Muscle of back (tissue), 11 donors: ENCODE measurements around the gene STAMBP. TPM values are rescaled to one million over a fixed set of nuclear protein-coding genes. Genes with fewer than 3 reads are reported as not detected.
"Not testable (repeated sequence)": the region's sequence is repeated elsewhere in the genome, so short reads cannot be mapped to it uniquely, and the experiment has no call there.

Experiments used
- DNase-seq, 3 donors: peaks; one replicate each; pipeline versions ENCODE4 v3.0.0 to v3.0.0-alpha.2; 2013
- polyA plus RNA-seq, 10 donors: library from polyadenylated mRNA; unstranded; fragments of 120-200 nt; gene quantifications; one replicate each; pipeline ENCODE4 v1.2.1, GENCODE V29; 2013; ENCODE audit not compliant: insufficient read length in 10 of 10

The STAMBP gene
- polyA plus RNA-seq, 10 donors, result 33.9 to 51.4 (median 40.0) TPM

DNA sequence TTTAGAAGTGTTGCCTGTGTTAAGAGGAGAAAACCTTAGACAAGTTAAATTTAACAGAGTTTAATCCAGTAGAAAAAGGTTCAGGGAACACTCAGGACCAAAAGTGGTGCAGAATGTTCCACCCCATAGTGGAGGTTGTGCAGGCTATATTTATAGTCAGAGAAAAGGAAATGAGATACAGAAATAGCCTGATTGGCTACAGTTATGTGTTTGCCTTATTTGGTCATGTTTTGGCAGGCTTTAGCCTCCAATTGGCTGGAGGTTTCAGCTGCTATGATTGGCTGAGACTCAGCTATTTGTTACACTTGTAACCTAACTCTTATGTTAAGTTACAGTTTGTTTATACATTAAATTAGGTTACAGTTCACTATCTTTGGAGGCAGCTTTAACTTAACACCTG, 4.2 kb downstream of the STAMBP start:
- DNase-seq, result peak in 2 of 3 donors; percentile 27 to 36

DNA sequence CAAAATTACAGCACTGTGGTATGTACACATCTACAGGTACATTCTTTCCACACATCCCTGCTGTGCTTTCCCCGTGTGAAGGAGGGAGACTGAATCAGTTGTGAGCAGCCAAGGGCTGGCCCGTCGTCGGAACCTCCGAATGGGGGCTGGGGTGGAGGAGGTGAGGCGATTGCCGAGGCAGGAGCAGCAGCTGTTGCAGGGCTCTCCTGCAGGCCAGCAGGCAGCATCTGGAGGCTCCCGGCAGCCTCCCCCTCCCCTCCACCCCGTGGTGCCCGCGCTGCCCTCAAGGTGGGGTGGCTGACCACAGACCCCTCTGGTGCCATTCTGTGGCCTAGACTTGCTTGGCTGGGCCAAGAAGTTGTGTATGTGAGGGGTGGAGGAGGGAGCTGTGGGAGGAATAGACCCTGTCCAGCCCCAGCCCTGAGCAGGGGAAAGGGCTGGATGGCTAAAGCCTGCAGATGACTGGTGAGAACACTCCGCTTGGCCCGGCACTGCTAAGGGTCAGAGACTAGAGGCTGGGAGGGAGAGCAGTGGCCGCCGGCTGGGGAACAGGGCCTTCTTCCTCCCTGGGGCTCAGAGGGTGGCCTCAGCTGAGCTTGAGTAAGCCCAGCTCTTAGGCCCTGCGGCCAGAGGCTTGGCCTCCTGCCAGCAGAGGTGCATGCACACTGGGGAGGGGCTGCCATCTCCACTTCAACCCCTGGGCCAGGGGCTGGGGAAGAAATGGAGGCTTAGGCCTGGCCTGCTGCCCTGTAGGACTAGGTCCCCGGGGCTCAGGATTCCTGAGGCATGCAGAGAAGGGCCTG, 7.6 kb downstream of the STAMBP start:
- no peak for DNase-seq

DNA sequence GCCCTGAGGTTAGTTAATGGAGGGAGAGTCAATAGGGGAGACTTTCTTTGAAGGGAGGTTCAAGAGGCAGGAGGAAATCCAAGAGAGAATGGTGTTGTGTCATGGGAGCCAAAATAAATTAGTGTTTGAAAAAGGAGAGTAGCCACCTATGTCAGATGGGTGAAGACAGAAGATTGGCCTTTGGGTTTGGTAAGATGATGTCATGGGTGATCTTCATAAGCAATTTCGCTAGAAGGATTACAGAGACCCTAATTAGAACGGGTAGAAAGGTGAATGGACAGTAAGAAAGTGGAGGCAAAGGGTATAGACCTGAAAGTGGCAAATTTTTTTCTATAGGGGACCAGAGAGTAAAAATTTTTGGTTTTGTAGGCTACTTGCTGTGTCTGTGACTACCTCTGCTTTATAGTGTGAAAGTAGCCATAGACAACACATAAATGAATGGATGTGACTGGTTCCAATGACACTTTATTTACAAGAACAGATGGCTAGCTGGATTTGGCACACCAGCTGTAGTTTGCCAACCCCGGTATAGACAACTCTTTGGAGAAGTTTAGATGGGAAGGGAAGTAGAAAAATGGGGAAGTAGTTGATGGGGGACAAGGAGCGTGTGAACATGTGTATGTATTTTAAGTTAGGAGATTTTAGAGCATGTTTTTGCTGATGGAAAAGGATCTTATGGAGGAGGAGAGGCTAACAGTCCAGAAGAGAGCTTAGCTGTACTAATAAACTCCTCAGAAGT, 9.3 kb downstream of the STAMBP start:
- DNase-seq, result peak in 1 of 3 donors; percentile 7

DNA sequence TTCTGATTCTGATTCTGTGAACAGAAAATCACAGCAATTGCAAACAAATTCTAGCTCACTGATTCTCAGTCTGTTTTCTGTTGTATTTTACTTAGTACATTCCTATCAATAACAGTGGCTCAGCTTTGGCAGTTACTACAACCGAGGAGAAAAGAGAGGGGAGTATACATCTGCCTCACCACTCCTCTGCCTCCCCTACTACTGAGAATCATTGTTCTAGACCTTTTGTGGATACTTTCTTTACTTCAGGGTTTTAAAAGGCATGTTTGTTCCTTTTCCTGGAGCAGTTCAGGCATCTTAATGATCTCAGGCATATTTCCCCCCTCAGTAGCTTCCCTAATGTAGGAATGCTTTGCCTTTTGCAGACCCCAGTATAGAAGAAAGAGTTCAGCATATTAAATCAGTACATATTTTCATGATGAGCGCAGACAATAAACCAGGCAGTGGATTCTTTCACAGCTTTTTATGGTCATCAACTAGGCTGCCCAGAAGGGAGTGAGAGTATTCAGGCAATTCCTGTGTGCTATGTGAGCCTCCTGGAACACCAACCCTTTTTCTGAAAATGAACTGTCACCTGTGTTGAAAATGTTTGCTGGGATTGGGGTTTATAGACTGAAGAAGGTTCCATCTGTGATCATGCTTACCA, 10.3 kb downstream of the STAMBP start:
- DNase-seq, result no peak

DNA sequence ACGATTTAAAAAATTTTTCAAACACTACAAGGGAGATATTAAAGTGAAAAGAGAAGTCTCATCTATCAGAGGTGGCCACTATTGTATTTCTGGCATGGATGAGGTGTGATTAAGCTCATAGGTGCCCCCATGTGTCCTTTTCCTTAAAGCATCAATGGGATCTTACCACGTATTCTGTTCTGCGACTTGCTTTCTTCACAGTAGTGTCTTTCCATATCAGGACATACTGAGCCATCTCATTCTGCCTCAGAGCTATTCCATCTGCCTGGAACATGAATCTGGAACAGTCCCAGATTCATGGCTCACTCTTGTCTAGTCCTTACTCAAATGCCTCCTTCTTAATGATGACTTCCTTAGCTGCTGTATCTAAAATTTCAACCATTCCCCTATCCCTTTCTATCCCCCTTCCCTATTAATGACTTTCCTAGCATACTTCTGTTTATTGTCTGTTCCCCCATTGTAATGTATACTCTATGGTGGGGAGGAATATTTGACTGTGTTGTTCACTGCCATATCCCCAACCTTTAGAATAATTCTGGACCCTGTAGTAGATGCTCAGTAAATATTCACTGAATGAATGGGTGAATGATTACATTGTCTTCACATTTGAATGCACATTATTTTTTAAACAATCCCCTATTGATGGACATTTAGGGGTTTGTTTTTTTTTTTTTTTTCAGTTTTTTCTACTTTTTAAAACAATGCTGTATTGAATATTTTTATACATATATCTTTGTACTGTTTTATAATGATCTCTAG, 11.1 kb downstream of the STAMBP start:
- no peak for DNase-seq

DNA sequence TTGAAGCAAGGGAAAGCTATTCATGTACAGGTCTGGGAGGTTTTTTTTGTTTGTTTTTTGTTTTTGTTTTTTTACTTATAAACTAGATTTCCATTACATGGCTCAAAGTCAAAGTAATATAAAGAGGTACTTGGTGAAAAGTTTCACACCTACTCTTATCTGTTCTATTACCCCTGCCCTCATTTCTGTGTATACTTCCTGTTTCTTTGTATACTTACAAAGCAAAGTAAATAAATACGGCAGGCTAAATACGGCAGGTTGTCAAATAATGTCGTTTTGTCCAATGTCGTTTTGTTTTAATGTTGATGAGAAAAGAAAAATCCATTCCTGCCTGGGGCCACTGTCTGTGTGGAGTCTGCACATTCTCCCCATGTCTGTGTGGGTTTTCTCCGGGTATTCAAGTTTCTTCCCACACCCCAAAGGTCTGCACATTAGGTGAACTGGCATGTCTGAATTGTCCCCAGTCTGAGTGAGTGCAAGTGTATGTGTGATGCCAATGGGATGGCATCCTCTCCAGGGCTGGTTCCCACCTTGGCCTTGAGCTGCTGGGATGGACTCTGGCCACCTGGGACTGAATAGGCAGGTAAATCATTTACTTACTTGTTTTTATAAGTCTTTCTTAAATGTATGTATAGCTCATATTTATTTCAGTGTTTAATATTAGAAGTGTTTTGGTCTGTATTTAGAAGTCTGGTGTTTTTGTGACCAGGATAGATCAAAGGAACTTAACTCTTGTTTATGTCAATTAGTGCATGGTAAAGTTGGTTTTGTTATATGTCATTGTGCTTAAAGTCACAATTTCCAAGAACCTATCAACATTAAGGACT, 13.4 kb downstream of the STAMBP start:
- no peak for DNase-seq

DNA sequence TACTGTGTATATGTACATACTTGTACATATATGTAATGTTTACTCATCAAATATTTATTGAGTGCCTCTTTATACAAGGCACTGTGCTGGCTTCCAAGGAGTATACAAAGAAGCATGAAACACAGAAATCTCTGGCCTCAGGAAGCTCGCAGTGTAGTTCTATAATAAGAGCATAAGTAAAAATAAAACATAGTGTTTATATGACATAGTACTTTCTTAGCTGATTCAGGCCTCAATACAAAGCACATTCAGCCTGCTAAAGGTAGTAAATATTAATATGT, 13.9 kb downstream of the STAMBP start:
- DNase-seq, result no peak

DNA sequence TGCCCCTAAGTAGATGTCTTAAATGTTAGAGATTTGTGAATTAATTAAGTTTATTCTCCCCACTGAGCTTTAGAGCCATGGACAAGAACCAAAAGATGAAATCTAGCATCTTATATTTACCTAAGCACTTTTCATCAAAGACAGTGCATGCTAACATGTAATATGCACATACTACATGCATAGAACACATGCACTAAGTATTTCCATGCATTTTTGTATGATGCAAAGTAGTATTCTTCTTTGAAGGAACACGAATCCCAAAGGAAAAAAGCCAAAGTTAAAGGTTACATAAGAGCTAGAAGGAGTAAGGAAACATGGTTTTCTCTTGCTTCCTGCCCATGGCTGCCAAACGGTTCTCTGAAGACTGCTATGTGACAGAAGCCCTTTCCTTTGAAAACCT, 15.3 kb downstream of the STAMBP start:
- no peak for DNase-seq

DNA sequence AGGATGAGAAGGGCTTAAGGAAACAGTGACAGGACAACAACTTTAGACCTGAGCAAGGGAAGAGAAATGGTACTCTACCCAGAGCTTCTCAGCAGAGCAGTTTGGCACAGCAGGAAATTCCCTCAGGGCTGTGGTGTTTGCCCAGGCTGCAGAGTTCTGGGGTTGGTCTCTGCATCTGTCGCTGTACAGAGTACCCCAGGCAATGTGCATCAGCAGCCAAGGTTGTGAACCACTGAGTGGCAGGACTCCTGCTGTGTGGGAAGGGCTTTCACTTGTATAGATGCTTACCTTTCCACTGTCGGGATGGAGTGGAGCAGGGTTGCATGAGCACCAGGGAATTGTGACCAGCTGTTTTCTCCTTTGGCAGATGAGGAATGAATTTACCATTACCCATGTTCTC, 21.2 kb downstream of the STAMBP start:
- DNase-seq, result no peak

DNA sequence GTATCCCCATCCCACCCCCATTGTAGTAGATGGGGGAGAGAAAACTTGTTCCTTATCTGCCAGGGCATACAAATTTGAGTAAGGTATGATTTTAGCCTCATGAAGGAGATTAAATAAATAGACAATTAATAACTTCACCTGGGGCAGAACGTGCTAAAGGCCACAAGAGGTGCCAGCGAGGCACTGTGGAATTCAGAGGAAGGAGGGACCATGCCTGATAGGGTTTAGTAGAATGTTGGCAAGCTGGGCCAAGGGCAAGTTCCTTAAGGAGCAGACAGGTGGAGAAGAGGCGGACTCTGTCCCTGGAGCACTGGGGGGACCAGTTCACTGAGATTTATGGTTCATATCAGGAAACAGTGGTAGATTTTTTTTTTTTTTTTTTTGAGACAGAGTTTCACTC, 22.5 kb downstream of the STAMBP start:
- DNase-seq, result no peak

DNA sequence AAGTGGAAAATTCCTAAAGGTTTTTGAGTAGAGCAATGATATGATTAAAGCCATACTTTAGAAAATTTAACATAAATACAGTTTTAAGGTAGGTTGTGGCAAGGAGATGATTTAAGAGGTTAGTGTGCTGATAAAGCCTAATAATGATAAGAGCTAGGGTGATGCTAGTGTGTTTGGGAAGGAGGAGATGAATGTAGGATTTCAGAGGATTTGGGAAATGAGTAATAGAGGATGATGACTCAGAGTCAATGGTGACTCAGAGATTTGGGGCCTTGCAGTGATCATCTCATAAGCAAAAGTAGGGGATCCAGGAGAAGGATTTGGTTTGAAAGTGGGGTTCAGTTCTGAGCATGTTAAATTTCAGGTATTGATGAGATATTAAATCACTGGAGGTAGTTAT, 23.3 kb downstream of the STAMBP start:
- DNase-seq, result peak in 1 of 3 donors; percentile 53

DNA sequence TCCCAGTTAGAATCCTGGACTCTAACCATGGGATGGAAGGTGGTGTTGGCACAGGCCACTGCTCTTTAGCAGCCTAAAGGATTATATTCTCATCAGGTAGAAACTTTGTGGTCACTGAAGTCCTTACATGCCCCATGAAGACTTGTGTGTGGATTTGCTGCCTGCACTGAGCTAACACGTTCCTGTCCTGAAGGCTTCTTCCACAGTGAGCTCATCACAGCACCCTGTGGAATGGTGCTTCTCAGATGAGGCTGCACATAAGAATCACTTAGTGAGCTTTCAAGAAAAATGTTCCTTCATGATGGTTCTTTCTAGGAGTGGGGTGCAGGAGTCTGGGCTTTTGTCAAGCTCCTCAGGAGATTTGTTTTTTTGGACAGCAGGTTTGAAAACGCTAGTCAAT, 26.8 kb downstream of the STAMBP start:
- DNase-seq, result no peak

DNA sequence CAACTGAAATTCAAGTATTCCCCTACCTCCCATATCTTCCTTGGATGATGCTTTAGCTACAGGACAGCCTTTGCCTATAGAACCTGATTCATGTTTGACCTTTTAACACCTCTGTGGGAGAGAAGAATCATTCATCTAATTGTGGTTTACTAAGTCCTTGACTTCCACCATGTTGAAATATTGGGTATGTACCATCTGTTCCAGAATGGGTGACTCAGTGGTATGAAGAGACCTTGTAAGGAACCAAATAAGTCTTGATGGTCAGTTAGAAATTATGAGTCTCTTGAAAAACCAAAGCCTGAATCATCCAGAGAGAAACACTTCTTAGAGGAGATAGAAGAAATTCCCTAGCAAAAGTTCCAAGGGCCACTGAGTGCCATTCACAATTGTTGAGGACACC, 27.5 kb downstream of the STAMBP start:
- peak in 1 of 3 donors; percentile 88 for DNase-seq

DNA sequence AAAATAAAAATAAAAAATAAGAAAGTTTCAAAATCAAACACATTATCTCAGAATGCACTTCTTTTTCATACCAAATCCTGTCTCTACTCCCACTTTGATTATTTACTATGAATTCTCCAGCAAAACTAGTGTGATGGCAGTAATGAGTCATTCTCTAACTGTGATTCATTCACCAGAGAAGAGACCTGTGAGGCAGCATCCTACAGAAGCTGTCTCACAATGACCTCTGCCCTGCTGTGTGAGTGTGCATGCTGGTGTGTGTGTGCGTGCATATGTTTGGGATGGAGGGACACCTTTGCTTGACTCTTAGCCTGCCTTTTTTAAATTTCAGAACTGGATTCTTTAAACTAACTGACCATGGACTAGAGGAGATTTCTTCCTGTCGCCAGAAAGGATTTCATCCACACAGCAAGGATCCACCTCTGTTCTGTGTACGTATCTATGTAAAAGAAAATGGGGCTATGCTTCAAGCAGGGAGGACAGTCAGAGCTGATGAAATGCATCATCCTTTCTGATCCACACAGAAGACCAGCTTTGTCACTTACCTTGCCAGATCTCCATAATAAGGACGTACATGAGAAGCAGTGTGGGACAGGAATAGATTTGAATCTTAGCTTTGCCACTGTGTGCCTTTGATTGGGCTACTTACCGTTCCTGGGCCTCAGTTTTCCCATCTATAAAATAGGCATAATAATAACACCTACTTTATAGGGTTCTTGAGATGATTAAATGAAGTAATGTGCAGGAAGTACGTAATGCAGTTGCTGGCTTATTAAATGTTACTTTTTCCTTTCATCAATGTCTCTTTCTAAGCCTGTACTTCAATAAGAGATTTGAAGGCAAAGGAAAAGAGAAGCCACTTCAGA, 31.2 kb downstream of the STAMBP start:
- peak in 1 of 3 donors; percentile 69 for DNase-seq

DNA sequence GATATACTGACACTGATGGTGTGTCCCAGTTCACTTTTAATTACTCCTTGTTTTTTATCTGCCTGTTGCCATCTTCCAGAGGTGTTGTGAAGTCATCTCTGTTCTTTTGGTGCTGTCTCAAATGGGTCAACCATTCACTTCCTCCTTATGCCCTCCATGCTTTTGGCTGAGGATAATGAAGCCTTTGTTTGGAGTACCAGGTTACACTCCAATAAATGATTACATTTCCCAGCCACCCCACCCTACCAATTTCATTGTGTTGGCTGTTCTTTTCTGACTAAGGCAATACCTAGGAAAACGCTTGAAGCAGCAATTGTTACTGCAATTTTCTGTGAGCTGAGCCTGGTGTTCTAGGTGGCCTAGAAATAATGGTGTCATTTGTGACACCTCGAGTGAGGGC, 34.2 kb downstream of the STAMBP start:
- no peak for DNase-seq

DNA sequence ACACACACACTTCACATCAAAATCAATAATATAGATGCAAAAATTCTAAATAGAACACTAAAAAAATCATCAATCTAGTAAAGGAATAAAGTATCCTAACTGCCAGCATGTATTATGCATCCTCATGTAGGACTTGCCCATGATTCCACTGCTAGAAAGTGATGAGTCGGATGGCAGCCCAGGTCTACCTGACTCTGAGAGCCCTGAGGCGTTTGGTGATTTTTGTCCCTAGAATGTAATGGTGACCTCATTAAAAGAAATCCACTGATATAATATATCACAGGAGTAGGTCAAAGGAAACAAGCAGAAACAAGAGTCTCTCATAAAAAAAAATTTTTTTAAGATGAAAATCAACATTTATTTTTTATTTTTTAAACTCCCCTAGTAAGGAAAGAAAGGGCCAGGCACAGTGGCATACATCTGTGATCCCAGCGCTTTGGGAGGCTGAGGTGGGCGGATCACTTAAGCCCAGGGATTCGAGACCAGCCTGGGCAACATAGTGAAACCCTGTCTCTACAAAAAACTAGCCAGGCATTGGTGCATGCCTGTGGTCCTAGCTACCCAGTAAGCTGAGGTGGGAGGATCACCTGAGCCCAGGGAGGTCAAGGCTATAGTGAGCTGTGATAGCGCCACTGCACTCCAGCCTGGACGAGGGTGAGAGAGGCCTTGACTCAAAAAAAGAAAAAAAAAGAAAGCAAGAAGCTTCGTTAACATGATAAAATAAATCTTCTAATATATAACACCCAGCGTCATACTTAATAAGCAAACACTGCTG, 39.6 kb downstream of the STAMBP start:
- DNase-seq, result no peak

DNA sequence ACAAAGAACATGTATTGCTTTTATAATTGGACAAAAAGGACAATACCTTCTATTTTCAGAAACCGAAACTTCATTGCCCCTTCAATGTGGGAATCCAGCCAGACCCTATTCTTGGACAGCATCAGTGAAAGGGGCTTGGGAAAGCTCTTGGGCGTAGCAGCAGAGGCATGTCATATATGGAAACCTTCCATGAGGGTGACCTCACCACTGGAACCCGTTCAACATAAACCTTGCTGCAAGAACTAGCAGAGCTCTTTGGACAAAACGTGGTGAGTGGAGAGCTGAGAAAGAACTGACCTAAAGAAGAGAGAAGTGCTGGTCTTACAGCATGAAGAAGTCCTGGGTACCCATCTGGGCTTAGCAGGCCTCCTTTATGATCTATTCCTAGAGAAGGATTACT, 41.3 kb downstream of the STAMBP start:
- DNase-seq, result peak; percentile 75 to 93 (median 91)

DNA sequence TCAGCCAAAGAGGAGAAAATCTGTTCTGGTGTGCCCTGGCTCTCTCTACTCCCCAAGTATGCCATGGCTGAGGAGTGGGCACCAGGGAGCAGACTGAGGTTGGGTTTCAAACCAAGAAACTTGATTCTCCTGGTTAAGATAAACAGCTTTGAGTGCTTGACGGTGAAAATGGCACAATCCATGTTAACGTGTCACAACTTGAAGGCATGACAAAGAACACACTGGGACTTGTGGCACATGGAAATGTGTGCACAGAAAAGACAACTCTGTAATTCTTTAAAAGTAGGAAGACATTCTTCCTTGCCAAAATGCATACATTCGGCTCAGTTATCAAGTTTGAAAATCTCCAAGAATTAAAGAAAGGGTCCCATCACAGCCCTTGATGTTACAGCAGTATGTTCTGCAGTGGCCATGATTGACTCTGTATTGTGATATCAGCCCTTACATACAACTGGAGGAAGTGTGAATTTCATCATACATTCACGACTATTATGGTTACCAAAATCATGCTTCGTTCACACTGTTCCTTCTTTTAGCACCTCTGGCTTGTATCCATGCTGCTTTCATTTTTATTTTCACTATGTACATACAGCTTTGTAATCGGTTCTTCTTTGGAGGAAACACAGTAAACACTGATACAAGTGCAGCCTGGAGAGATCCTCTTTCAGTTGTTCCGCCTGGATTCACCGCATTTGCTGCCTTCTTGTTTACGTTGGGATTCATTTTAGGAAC, 48.5 kb downstream of the STAMBP start:
- no peak for DNase-seq

DNA sequence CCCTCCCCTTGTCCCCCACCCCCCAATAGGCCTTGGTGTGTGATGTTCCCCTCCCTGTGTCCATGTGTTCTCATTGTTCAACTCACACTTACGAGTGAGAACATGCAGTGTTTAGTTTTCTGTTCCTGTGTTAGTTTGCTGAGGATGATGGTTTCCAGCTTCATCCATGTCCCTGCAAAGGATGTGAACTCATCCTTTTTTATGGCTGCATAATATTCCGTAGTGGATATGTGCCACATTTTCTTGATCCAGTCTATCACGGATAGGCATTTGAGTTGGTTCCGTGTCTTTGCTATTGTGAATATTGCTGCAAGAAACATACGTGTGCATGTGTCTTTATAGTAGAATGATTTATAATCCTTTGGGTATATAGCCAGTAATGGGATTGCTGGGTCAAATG, 49.2 kb downstream of the STAMBP start:
- not testable (repeated sequence) for DNase-seq
